ENCODE data around the gene MLF1.

- TF ChIP-seq CTCF (conservative IDR thresholded peaks at IDR 0.05), result no peak
- no peak for TF ChIP-seq EZH2 (IDR thresholded peaks at IDR 0.05; ENCODE audit: low read depth)
Observed at GRCh38 chr3:158522221-158523136, 48.5 kb upstream of the MLF1 start.
